HepG2 (cell line): Measurements from ENCODE around the gene SELENOW. TPM values are rescaled to one million over a fixed set of nuclear protein-coding genes. Genes with fewer than 3 reads are reported as not detected.

Source experiments
- AHDC1 ChIP-seq: sonication (generic); formaldehyde crosslinking; IDR thresholded peaks from 2 replicates; pipeline ENCODE4 v1.5.1; 2020; ENCODE audit warnings: mild to moderate bottlenecking, missing genetic modification reagents, borderline replicate concordance
- DNMT3B ChIP-seq: conservative IDR thresholded peaks from 2 replicates; pipeline ENCODE4 v1.6.1; 2016; ENCODE audit warnings: missing biosample characterization, control low read depth
- EED ChIP-seq: sonication (generic); formaldehyde crosslinking; IDR thresholded peaks from 2 replicates; pipeline ENCODE4 v1.5.0; 2020; ENCODE audit warnings: mild to moderate bottlenecking, missing genetic modification reagents
- HDAC1 ChIP-seq: sonication (generic); formaldehyde crosslinking; IDR thresholded peaks from 2 replicates; pipeline ENCODE4 v1.5.1; 2020; ENCODE audit warnings: mild to moderate bottlenecking, missing genetic modification reagents
- HMG20B ChIP-seq: conservative IDR thresholded peaks from 2 replicates; pipeline ENCODE4 v1.6.1; 2016; ENCODE audit warnings: missing genetic modification reagents, missing compliant biosample characterization
- MYC ChIP-seq: sonication (generic); formaldehyde crosslinking; IDR thresholded peaks from 2 replicates; pipeline ENCODE4 v1.9.0; 2021; ENCODE audit warnings: missing genetic modification reagents, borderline replicate concordance
- NFYC ChIP-seq: IDR thresholded peaks from 2 replicates; pipeline ENCODE4 v1.6.1; 2016; ENCODE audit warnings: missing genetic modification reagents, missing compliant biosample characterization
- TCF12 ChIP-seq, 2 experiments: fragments of 450-650 bp in 1 of 2; sonication (generic) in 1 of 2; formaldehyde crosslinking in 1 of 2; IDR thresholded peaks; 2 replicates each; pipeline versions ENCODE4 v1.6.1 to v1.8.0; 2017 to 2022; ENCODE audit warnings: antibody characterized with exemption in 1 of 2, mild to moderate bottlenecking in 1 of 2, missing genetic modification reagents in 1 of 2, moderate library complexity in 1 of 2
- THRA ChIP-seq: sonication (generic); formaldehyde crosslinking; IDR thresholded peaks from 2 replicates; pipeline ENCODE4 v1.4.0; 2020; ENCODE audit warnings: missing genetic modification reagents, borderline replicate concordance
- ZBTB8A ChIP-seq: sonication (generic); formaldehyde crosslinking; IDR thresholded peaks from 2 replicates; pipeline ENCODE4 v1.4.0; 2020; ENCODE audit warnings: mild to moderate bottlenecking, low read depth, missing genetic modification reagents, borderline replicate concordance
- ZEB1 ChIP-seq: IDR thresholded peaks from 2 replicates; pipeline ENCODE4 v1.6.1; 2012; ENCODE audit warnings: mild to moderate bottlenecking, low read depth, inconsistent platforms; ENCODE audit not compliant: insufficient replicate concordance
- ZNF296 ChIP-seq: sonication (generic); formaldehyde crosslinking; conservative IDR thresholded peaks from 2 replicates; pipeline ENCODE4 v1.5.0; 2020; ENCODE audit warnings: mild to moderate bottlenecking, missing genetic modification reagents
- ZNF33A ChIP-seq: sonication (generic); formaldehyde crosslinking; IDR thresholded peaks from 2 replicates; pipeline ENCODE4 v1.5.1; 2020; ENCODE audit warnings: missing genetic modification reagents, mild to moderate bottlenecking, moderate library complexity, borderline replicate concordance
- ZNF382 ChIP-seq: sonication (generic); formaldehyde crosslinking; IDR thresholded peaks from 2 replicates; pipeline ENCODE4 v1.5.0; 2020; ENCODE audit warnings: missing genetic modification reagents, mild to moderate bottlenecking, borderline replicate concordance
- ZNF782 ChIP-seq: sonication (generic); formaldehyde crosslinking; IDR thresholded peaks from 2 replicates; pipeline ENCODE4 v1.4.0; 2020; ENCODE audit warnings: missing genetic modification reagents, mild to moderate bottlenecking, borderline replicate concordance
- polyA plus RNA-seq, 8 experiments: library from polyadenylated mRNA; depleted of rRNA in 3 of 8; stranded (reverse) in 7 of 8; unstranded in 1 of 8; fragments of >200 nt; fragmentation: Illumina TruSeq in 4 of 8; extraction: Trizol in 4 of 8; gene quantifications; 2 replicates each; pipeline versions ENCODE4 v1.2.1 to v1.2.3, GENCODE V29; 2011 to 2016; ENCODE audit warnings: low read depth in 4 of 8, missing spikeins in 1 of 8, mixed read lengths in 1 of 8; ENCODE audit not compliant: insufficient read depth in 1 of 8
- total RNA-seq, 5 experiments: library from RNA; depleted of rRNA; stranded (reverse); fragments of >200 nt; fragmentation: Illumina TruSeq; extraction: Trizol; gene quantifications; 2 replicates each; pipeline ENCODE4 v1.2.3, GENCODE V29; 2016; ENCODE audit warnings: low read depth in 1 of 5
- TF ChIP-seq, protein P1 (sequence below): sonication (generic); formaldehyde crosslinking; conservative IDR thresholded peaks from 2 replicates; pipeline ENCODE4 v1.8.0; 2022; ENCODE audit warnings: low read depth, missing genetic modification reagents
- TF ChIP-seq, protein P2 (sequence below): sonication (generic); formaldehyde crosslinking; IDR thresholded peaks from 2 replicates; pipeline ENCODE4 v1.5.1; 2020; ENCODE audit warnings: mild to moderate bottlenecking, moderate library complexity, missing genetic modification reagents

The SELENOW gene
- total and polyA plus RNA-seq, 2 of the 13 experiments (the other 11 are each of a cell fraction or from before 2014, with no cell fraction given), result 50.3 to 64.7 TPM

DNA sequence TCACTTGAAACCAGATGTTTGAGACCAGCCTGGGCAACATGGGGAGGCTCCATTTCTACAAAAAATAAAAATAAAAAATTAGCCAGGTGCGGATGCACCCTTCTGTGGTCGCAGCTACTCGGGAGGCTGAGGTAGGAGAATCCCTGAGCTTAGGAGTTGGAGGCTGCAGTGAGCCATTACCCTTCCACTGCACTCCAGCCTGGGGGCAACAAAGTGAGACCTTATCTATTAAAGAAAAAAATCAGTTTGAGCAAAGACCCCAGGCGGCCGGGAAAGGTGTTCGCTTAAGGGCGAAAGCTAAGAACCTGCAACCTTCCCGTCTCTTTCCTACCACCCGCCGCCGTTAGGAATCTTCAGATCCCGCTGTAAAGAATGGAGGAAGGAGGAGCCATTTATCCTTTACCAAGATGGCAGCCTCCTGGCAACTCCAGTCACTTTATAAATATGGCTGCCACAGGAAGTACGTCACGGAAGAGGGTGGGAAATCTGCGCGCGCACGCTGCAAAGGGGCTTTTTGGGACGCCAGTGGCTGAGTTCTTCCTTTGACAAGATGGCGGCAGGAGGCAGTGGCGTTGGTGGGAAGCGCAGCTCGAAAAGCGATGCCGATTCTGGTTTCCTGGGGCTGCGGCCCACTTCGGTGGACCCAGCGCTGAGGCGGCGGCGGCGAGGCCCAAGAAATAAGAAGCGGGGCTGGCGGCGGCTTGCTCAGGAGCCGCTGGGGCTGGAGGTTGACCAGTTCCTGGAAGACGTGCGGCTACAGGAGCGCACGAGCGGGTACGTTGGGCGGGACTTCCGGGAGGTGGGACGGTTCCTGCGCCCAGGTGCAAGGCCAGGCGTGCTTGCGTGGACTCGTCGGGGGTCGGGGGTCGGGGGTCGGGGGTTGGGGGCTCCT lies 33.2 kb upstream of the SELENOW start, which contains the start of gene NOP53 (continued):
- TF ChIP-seq AHDC1 (CRISPR knock-in tag), result peak; percentile 42; the same call in 1 of the 2 replicates
- peak; percentile 49 for TF ChIP-seq THRA (CRISPR knock-in tag)
- TF ChIP-seq ZEB1, result no peak
- TF ChIP-seq MYC, result peak; percentile 83
- TF ChIP-seq ZNF296 (CRISPR knock-in tag), result no peak
- no peak for TF ChIP-seq ZNF382 (CRISPR knock-in tag)
- TF ChIP-seq ZNF33A (CRISPR knock-in tag), result 0 out of 2 replicates have a peak, but pooled peaks have one; percentile 42
- TF ChIP-seq TCF12 (IDR thresholded peaks at IDR 0.05), result no peak
- peak; percentile 50; the same call in 1 of the 2 replicates for TF ChIP-seq TCF12 (CRISPR knock-in tag; IDR thresholded peaks at IDR 0.05)
- TF ChIP-seq HMG20B, result no peak
- TF ChIP-seq, protein P1, sequence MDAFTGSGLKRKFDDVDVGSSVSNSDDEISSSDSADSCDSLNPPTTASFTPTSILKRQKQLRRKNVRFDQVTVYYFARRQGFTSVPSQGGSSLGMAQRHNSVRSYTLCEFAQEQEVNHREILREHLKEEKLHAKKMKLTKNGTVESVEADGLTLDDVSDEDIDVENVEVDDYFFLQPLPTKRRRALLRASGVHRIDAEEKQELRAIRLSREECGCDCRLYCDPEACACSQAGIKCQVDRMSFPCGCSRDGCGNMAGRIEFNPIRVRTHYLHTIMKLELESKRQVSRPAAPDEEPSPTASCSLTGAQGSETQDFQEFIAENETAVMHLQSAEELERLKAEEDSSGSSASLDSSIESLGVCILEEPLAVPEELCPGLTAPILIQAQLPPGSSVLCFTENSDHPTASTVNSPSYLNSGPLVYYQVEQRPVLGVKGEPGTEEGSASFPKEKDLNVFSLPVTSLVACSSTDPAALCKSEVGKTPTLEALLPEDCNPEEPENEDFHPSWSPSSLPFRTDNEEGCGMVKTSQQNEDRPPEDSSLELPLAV (CRISPR knock-in tag), result no peak
- TF ChIP-seq ZNF782, result no peak
- TF ChIP-seq EED (CRISPR knock-in tag), result no peak
- peak; percentile 63 for TF ChIP-seq NFYC (CRISPR knock-in tag)
- TF ChIP-seq, protein P2, sequence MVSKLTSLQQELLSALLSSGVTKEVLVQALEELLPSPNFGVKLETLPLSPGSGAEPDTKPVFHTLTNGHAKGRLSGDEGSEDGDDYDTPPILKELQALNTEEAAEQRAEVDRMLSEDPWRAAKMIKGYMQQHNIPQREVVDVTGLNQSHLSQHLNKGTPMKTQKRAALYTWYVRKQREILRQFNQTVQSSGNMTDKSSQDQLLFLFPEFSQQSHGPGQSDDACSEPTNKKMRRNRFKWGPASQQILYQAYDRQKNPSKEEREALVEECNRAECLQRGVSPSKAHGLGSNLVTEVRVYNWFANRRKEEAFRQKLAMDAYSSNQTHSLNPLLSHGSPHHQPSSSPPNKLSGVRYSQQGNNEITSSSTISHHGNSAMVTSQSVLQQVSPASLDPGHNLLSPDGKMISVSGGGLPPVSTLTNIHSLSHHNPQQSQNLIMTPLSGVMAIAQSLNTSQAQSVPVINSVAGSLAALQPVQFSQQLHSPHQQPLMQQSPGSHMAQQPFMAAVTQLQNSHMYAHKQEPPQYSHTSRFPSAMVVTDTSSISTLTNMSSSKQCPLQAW (CRISPR knock-in tag), result peak; percentile 44; the same call in 1 of the 2 replicates
- peak; percentile 82 for TF ChIP-seq HDAC1
- TF ChIP-seq DNMT3B, result peak; percentile 68; the same call in 1 of the 2 replicates
- TF ChIP-seq ZBTB8A (CRISPR knock-in tag), result no peak
